Neural cell (in vitro differentiated cells): Measurements from ENCODE around the gene ROS1.

Experiments used
- CTCF ChIP-seq: fragments of 450-650 bp; IDR thresholded peaks from 2 replicates; pipeline ENCODE4 v1.5.1; 2014; ENCODE audit warnings: antibody characterized with exemption, mild to moderate bottlenecking, moderate library complexity; ENCODE audit not compliant: poor library complexity, severe bottlenecking
- EZH2 ChIP-seq: fragments of 200-600, 300-800 bp; shearing (Covaris generic), sonication (generic); IDR thresholded peaks from 2 replicates; pipeline ENCODE4 v1.6.1; 2014; ENCODE audit warnings: antibody characterized with exemption, low read length, borderline replicate concordance, mild to moderate bottlenecking; ENCODE audit not compliant: insufficient read depth, poor library complexity, severe bottlenecking
- POLR2AphosphoS5 ChIP-seq: IDR thresholded peaks from 2 replicates; pipeline ENCODE4 v1.6.1; 2012

DNA sequence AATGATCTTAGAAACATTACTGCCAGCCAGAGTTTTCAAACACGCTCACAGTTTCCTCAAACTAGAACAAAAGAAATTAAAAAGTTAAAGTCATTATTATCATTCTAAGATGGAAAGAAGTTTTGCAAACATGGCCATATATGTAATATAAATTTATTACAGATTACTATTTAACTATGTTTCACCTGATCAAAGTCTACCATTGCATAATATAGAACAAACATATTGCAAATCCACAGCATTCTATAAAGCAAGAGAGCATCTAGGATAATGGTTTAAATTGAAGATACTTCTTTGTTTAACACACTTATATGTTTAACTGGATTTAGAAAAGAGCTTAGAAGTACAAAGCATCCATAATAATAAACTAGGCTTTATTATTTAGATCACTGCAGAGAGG, 30.5 kb upstream of the ROS1 start:
- TF ChIP-seq EZH2 (no peak), CTCF (no peak), POLR2AphosphoS5 (no peak)
